Measurements from ENCODE around the gene CFDP1. TPM values are rescaled to one million over a fixed set of nuclear protein-coding genes. Genes with fewer than 3 reads are reported as not detected.
"Not testable (repeated sequence)": the region's sequence is repeated elsewhere in the genome, so short reads cannot be mapped to it uniquely, and the experiment has no call there.

The CFDP1 gene
- total RNA-seq, 3 donors from 2014 or later (not counting 1 experiment from before 2014, with no cell fraction given) = 32.2 to 38.8 (median 32.3) TPM

DNA sequence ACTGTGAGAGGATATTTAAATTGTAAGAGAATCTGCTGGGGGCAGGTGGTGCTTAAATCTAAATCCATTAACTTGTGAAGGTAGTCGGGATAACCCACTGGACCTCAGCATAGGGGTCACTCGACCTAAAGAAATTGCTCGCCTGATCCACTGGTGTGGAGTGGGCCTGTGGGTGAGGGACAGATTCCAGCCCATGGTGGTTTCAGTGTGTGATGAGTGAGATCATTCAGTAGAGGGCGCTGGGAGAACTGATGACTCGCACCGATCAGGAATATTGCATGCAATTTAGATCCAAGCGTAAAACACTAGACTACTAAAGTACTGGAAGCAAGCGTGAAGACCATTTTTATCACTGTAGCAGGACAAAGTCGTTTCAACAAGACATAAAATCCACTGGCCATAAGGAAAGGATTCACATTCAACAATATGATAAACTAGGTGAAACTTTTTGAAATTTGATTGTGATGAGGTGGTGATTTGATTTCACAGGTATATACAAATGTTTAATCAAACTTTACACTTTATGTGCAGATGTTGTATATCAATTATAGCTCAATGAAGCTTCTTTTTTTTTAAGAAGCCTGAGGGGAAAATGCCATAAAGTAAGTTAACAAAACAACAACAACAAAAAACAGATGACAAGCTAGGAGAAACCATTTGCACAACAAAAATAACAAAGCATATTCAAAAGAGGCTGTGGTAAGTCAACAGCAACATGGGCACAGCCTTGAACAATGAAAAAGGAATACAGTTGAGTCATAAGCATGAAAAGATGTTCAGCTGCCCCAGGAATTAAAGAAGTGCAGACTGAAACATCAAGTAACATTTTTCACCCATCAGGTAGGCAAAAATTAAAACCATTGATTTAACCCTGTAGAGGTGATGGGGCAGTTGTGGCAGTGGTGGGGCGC, 38.7 kb upstream of the CFDP1 start:
- ATAC-seq (peak; percentile 75 to 85 (median 79)), DNase-seq (peak in 1 of 2 donors; percentile 73)
- Mint-ChIP-seq H3K27me3 (ENCODE audit: low read depth in 2 of 2) (no peaks in the 10 kb centered on the region), H3K4me3 (no peak overlapping the region), H3K9me3 (no peaks in the 10 kb centered on the region), H3K27ac (peak overlapping the region in 1 of 2 donors; percentile 5), H3K4me1 (peaks cover 0 to 5% of the 10 kb centered on the region in 2 donors), H3K36me3 (no peaks in the 10 kb centered on the region)
- 20% methylated on average over 8 of the region's 10 CpGs for WGBS (ENCODE audit: insufficient coverage)
- Histone ChIP-seq H3K27me3 (ENCODE audit: control insufficient read depth, insufficient read depth, low read length) (no peaks in the 10 kb centered on the region), H3K9me3 (ENCODE audit: control insufficient read depth, insufficient read depth, low read length) (no peaks in the 10 kb centered on the region), H3K4me1 (ENCODE audit: control insufficient read depth, insufficient read depth, low read length) (no peaks in the 10 kb centered on the region), H3K36me3 (ENCODE audit: control insufficient read depth, insufficient read depth, low read length) (no peaks in the 10 kb centered on the region), H3K4me3 (ENCODE audit: low read length) (no peak overlapping the region), H3K27ac (ENCODE audit: low read length) (no peak overlapping the region)
- intact Hi-C loops (cut with micrococcal nuclease) = loop anchor here (1.0 kb wide), 1 partner anchor 292 kb away; no protein-coding TSS in a partner anchor
- TF ChIP-seq, protein P1, sequence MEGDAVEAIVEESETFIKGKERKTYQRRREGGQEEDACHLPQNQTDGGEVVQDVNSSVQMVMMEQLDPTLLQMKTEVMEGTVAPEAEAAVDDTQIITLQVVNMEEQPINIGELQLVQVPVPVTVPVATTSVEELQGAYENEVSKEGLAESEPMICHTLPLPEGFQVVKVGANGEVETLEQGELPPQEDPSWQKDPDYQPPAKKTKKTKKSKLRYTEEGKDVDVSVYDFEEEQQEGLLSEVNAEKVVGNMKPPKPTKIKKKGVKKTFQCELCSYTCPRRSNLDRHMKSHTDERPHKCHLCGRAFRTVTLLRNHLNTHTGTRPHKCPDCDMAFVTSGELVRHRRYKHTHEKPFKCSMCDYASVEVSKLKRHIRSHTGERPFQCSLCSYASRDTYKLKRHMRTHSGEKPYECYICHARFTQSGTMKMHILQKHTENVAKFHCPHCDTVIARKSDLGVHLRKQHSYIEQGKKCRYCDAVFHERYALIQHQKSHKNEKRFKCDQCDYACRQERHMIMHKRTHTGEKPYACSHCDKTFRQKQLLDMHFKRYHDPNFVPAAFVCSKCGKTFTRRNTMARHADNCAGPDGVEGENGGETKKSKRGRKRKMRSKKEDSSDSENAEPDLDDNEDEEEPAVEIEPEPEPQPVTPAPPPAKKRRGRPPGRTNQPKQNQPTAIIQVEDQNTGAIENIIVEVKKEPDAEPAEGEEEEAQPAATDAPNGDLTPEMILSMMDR (IDR thresholded peaks at IDR 0.05) = peak; percentile 51

DNA sequence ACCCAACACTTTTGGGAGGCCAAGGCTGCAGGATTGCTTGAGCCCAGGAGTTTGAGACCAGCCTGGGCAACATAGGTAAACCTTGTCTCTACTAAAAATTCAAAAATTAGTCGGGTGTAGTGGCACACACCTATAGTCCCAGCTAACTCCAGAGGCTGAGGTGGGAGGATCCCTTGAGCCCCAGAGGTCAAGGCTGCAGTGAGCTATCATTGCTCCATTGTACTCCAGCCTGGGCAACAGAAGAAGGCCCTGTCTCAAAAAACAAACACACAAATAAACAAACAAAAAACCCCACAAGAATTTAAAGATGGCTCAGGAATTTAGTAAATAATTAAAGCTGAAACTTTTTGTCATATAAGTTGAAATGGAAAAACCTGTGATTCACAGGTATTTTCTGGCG, 33.5 kb upstream of the CFDP1 start:
- no peaks in the 10 kb centered on the region for H3K27me3 Mint-ChIP-seq (ENCODE audit: low read depth in 2 of 2)
- DNase-seq = no peak
- Histone ChIP-seq H3K4me1 (ENCODE audit: control insufficient read depth, insufficient read depth, low read length) (peaks cover 13% of the 10 kb centered on the region), H3K27me3 (ENCODE audit: control insufficient read depth, insufficient read depth, low read length) (no peaks in the 10 kb centered on the region), H3K27ac (ENCODE audit: low read length) (no peak overlapping the region), H3K36me3 (ENCODE audit: control insufficient read depth, insufficient read depth, low read length) (no peaks in the 10 kb centered on the region), H3K9me3 (ENCODE audit: control insufficient read depth, insufficient read depth, low read length) (no peaks in the 10 kb centered on the region), H3K4me3 (ENCODE audit: low read length) (no peak overlapping the region)
- peaks cover 0 to 2% of the 10 kb centered on the region in 2 donors for H3K9me3 Mint-ChIP-seq
- no peak overlapping the region for H3K4me3 Mint-ChIP-seq
- H3K36me3 Mint-ChIP-seq = no peaks in the 10 kb centered on the region
- ATAC-seq = no peak
- TF ChIP-seq, protein P1 (IDR thresholded peaks at IDR 0.05) = no peak
- intact Hi-C loops (cut with micrococcal nuclease) = no loop called here
- WGBS (ENCODE audit: insufficient coverage) = 96% methylated on average over 2 of the region's 2 CpGs
- peaks cover 29 to 34% of the 10 kb centered on the region in 2 donors for H3K4me1 Mint-ChIP-seq
- H3K27ac Mint-ChIP-seq = no peak overlapping the region

DNA sequence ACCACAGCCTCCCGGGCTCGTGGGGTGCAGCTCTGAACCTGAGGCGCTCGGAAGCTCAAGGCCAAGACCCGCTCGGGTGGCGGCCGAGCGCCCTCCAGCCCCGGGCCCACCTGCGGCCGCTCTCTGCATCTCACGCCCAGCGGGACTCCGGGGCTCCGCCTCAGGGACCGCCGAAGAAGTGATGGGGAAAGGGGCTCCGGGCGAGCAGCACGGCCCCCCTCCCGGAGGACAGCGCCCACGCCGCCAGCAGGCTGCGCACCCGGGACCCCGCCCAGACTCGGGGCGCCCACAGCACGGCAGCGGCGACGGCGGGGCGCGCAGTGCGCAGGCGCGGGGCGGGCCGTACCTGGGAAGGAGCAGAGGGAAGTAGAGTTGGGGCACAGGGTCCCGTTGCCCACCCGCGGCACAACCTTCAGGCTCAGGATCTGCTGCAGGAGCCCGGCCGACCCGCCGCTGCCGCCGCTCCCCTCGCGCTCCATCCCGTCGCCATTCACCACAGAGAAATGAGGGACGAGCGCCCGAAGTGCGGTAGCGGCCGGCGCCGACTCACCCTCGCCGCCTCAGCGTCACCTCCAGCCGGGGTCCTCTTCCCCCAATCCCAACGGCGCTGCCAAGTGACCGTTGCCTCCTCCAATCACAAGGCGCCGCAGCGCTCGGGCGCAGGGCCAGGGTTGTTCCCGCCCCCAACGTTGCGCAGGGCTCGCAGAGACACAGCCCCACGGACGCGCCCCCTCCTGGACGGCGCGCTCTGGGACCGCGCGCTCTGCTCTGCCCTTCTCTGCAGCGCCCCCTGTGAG, 31.0 kb upstream of the CFDP1 start, which contains the start of gene TMEM170A:
TSS of gene TMEM170A (minus strand) at position 568 of the 797 bp plus-strand sequence. CDS start at position 479, 89 bp downstream.
- Histone ChIP-seq H3K36me3 (ENCODE audit: control insufficient read depth, insufficient read depth, low read length) (no peaks in the 10 kb centered on the region), H3K9me3 (ENCODE audit: control insufficient read depth, insufficient read depth, low read length) (no peaks in the 10 kb centered on the region), H3K4me3 (ENCODE audit: low read length) (peak within 1 kb of the TSS; percentile 82), H3K27me3 (ENCODE audit: control insufficient read depth, insufficient read depth, low read length) (no peaks in the 10 kb centered on the region), H3K4me1 (ENCODE audit: control insufficient read depth, insufficient read depth, low read length) (peaks cover 13% of the 10 kb centered on the region), H3K27ac (ENCODE audit: low read length) (peak within 1 kb of the TSS; percentile 99)
- Mint-ChIP-seq H3K4me1 (peaks cover 46 to 52% of the 10 kb centered on the region in 2 donors), H3K4me3 (peak within 1 kb of the TSS; percentile 97), H3K27ac (peak within 1 kb of the TSS; percentile 95 to 97), H3K27me3 (ENCODE audit: low read depth in 2 of 2) (no peaks in the 10 kb centered on the region), H3K36me3 (no peaks in the 10 kb centered on the region), H3K9me3 (peaks cover 0 to 2% of the 10 kb centered on the region in 2 donors)
- peak; percentile 98 to 99 for DNase-seq
- under 1% methylated on average over 89 of the region's 89 CpGs for WGBS (ENCODE audit: insufficient coverage)
- intact Hi-C loops (cut with micrococcal nuclease) = loop anchor here (1.0 to 5.0 kb wide), 5 partner anchors 30 to 183 kb away; partner anchors contain the start of genes ADAT1, GABARAPL2, KARS1 and TERF2IP
- peak; percentile 89 to 97 (median 91) for ATAC-seq
- TF ChIP-seq, protein P1 (IDR thresholded peaks at IDR 0.05) = no peak

DNA sequence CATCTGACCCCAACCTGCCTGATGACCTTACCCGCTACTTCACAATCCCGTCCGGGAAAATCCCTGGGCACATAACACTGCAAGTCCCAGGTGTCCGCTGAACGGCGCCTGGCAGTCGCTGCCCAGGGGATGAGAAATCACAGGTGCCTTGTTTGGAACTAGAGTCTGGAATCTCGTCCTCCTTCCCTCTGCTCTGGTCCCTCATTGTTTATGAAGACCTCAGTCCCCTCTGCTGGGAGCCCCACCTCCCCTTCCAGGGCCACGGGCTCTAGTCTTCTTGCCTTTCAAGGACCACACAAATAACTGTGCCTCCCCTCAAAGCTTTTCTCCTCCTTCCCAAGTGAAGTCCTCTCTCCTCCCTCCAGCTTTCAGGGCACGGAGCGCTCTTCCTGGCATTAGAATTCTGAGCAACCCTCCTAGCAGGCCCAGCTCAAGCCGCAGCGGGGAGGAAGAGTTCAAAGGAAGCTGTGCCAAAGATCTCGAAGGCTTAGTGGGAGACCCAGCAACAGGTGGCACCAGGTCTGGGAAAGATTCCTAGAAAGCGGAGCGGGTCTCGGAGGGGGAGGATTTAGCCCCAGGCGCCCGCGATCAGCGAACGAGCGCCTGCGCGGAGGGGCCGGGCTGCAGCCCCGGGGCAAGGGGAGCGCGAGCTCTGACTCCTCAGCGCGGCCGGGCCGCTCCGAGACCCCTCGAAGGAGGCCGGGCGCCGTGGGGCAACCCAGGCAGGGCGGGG, 30.3 kb upstream of the CFDP1 start:
- H3K36me3 ChIP-seq (ENCODE audit: control insufficient read depth, insufficient read depth, low read length); H3K36me3 Mint-ChIP-seq; H3K9me3 ChIP-seq (ENCODE audit: control insufficient read depth, insufficient read depth, low read length); H3K27me3 Mint-ChIP-seq (ENCODE audit: low read depth in 2 of 2); H3K9me3 Mint-ChIP-seq; H3K27me3 ChIP-seq (ENCODE audit: control insufficient read depth, insufficient read depth, low read length): not testable (repeated sequence)
- DNase-seq = peak; percentile 18 to 38
- 3% methylated on average over 39 of the region's 39 CpGs for WGBS (ENCODE audit: insufficient coverage)
- intact Hi-C loops (cut with micrococcal nuclease) = loop anchor here (1.0 to 5.0 kb wide), 5 partner anchors 29 to 184 kb away; partner anchors contain the start of genes ADAT1, GABARAPL2, KARS1 and TERF2IP
- H3K4me1 Mint-ChIP-seq = peaks cover 46 to 52% of the 10 kb centered on the region in 2 donors
- H3K27ac ChIP-seq (ENCODE audit: low read length) = peak overlapping the region; percentile 99
- H3K4me3 Mint-ChIP-seq = peak overlapping the region; percentile 85
- H3K27ac Mint-ChIP-seq = peak overlapping the region; percentile 95 to 97
- peaks cover 13% of the 10 kb centered on the region for H3K4me1 ChIP-seq (ENCODE audit: control insufficient read depth, insufficient read depth, low read length)
- peak in 1 of 3 donors; percentile 3 for ATAC-seq
- H3K4me3 ChIP-seq (ENCODE audit: low read length) = peak overlapping the region; percentile 82
